HG03097 (cell line): Measurements from ENCODE around the gene MMP24.

ENCODE experiments used
- ATAC-seq: cut with Tn5 transposase; IDR thresholded peaks from one replicate; pipeline ENCODE4 v1.9.1; 2021; ENCODE audit not compliant: unreplicated experiment, low FRiP score

Gene MMP24

GRCh38 chr20:35215066-35215956 is 11.2 kb upstream of the MMP24 start:
- no peak for ATAC-seq

GRCh38 chr20:35216541-35216940 is 9.9 kb upstream of the MMP24 start:
- no peak for ATAC-seq

- no peak for ATAC-seq
These were observed 2.5 kb upstream of the MMP24 start for GRCh38 chr20:35223941-35224340.

- ATAC-seq, result no peak
These were observed 2.0 kb upstream of the MMP24 start for GRCh38 chr20:35224536-35224935.

DNA sequence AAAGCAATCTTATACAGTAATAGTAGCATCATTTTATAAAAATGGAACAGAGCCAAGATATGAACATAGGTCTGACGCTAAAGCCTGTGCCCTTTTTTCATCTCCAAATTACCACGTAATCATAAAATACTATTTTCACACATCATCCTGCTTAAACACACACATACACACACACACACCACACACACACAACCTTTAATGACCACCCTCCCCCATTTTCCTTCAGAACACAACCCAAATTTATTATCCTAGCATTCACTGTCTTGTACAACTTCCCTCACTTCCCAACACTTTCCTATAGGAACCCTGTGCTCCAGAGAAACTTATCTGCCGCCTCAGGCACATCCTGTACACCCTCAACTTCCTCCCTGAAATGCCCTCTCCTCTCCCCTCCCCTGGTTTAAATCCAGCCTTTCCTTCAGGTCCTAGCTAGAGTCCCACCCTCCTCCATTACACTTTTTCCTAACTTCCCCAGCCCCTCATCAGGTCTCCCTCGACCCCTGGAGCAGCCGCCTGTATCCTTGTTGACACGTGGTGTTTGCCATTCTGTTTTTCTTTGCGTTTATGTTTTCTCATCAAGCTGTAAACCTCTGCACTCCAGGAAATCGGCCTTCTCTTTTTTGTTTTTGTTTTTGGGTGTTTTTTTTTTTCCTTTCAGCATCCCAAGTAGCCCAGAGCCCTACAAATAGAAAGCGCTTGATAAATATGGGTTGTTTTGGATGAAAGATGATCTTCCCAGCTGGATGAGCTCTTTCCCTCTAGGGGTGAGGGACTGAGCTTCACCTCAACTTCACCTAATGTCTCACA is 968 bp upstream of the MMP24 start:
- no peak for ATAC-seq

GRCh38 chr20:35226884-35227681 is 593 bp downstream of the MMP24 start:
- ATAC-seq, result no peak

GRCh38 chr20:35232575-35232974 is 6.1 kb downstream of the MMP24 start:
- no peak for ATAC-seq

- ATAC-seq, result no peak
These were observed 9.4 kb downstream of the MMP24 start for GRCh38 chr20:35235881-35236280.

DNA sequence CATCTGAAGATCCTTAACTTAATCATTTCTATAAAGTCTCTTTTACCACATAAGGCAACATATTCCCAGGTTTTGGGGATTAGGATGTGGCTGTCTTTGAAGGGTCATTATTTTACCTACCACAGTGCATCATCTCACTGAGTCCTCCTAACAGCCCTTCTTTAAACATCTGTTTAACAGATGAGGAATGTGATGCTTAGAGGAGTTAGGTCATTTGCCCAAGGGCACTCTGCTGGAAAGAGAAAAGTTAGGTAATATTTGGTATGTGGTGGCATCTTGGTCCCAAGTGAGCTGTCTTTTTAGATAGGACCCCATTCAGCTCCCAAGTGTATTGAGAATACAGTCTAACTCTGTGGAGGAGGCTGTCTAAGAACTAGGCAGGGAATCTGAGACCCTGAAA is 11.0 kb downstream of the MMP24 start:
- no peak for ATAC-seq

DNA sequence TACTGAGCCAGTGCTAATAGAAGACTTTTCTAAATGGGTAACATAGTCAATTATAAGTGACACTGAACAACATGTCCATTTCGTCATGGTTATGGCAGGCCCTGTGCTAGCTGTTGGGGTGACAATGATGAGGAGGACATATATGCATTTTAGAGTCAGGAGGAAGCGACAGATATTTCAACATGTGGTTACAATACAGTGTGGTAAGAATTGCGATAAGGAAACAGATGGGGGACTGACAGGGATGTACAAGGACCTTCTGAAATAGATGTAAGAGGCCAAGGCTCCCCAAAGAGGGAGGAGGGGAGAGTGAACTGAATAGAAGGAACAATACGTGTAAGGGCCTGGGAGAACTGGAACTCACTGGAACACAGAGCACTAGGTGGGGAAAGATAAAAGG is 11.7 kb downstream of the MMP24 start:
- ATAC-seq, result no peak

- no peak for ATAC-seq
These were observed 12.2 kb downstream of the MMP24 start for GRCh38 chr20:35238735-35239134.

GRCh38 chr20:35240083-35240810 is 13.8 kb downstream of the MMP24 start:
- ATAC-seq, result no peak

DNA sequence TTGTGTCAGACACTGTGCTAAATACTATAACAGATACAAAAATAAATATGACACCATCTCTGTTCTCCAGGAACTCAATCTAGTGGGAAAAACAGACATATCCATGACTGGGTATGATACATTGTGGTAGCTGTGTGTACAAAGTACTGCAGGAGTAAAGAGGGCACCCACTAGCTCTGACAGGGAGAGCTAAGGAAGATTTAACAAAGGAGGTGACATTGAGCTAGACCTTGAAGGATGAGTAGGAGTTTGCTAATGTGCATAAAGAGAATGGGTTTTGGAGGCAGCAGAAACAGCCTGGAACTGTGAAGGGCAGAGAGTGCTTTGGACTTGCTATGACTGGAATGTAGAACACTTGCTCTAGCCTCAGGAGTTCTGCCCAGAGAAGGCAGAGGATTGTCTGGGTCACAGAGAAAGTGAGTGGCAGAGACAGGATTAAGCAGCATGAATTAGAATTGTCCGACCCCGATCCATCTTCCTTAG is 14.4 kb downstream of the MMP24 start:
- ATAC-seq, result no peak

DNA sequence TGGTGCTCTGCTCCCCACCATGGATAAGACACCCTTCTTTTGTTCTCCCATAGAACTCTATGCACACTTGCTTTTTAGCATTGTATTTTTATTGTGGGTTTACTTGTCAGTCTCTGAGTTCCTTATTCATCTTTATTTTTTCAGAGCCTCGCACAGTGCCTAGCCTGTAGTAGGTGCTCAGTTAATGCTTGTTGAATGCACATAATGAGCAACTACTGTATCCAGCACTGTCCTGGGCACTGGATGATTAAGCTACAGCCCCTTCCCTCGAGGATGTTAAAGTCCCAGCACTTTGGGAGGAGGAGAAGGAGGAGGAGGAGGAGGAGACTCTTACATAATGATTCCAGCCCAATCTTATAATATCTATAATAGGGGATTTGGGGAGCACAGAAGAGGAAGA is 16.8 kb downstream of the MMP24 start:
- no peak for ATAC-seq

DNA sequence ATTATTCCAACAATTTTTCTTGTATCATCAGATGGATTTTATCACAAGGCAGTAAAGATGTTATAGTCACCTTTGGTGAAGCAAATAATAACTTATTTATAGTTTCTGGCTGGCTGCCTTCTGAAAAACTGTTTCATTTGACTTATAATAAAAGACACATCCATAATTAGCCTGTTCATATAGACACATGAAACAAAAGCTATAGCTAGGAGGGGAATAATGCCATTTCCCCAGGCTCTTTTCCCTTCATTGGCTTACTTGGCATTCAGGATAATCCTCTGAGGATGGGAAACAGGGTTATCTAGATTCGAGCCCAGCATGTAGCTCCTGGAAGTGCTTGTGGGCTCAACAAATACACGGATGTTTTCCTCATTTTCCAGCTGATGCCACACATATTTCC is 17.5 kb downstream of the MMP24 start:
- ATAC-seq, result no peak

DNA sequence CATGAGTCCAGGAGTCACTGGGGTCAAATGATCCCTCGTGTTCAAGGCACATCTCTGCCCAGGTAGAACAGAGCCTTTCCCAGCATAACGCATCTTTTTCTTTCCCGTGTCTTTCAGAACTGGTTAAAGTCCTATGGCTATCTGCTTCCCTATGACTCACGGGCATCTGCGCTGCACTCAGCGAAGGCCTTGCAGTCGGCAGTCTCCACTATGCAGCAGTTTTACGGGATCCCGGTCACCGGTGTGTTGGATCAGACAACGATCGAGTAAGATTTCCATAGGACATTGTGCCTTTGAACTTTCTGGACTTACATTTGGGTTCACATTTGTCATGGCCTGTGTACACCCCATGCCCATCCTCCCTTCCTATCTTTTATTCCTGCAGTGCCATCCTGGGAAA is 20.2 kb downstream of the MMP24 start:
- no peak for ATAC-seq

DNA sequence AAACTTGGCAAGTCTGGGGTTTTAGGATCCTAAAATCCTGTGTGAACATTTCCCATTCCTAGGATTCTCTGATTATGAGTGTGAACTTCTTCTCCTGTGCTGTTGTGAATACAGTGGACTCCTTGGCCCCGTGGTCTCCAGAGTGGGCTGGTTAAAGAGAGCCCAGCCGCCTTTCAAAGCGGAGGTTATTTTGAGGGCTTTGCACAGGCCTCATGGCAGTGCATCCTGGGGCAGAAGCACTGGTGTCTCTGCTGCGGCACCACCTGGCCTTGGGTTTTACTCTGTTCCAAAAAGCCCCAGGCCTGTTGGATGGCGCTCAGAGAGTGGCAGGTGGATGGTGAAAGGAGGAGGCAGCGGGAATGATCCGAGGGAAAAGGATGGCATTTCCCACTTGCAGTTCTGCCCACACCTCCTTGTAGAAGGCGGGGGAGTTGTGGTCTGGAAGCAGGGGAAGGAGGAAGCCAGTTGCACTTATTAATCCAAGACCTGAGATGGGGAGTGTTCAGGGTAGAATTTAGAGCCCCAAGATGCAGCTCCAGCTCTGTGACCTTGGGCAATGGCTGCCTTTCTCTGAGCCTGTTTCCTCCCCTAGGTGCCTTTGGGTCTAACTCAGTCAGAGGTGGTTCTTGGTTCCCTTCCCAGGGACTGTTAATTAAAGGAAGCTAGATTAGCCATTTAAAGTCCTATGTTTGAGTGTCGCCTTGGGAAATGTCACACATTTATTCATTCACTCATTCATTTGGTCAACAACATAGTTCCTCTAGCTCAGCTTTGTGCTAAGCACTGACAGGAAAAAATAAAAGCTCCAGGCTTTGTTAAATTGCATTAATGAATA is 22.4 kb downstream of the MMP24 start:
- ATAC-seq, result no peak

GRCh38 chr20:35251613-35251940 is 25.1 kb downstream of the MMP24 start:
- no peak for ATAC-seq

DNA sequence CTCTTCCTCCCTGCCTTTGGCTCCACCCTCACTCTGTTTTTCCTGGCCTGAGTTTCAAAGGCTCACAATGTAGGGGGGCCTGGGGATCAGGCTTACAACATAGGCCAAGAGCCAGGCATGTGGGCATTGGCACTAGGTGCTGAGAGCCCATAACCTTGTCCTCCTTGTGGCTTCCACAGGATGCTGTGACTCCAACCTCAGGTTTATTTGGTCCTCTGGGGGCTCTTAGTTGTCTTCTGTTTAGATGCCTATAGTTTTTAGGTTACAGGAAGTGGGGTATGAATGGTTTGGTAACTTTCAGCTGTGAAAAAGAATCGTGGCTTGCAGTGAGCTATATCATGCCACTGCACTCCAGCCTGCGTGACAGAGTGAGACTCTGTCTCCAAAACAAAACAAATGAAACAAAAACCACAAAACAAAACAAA is 25.6 kb downstream of the MMP24 start:
- peak; percentile 81 for ATAC-seq
